ENCODE results near the gene VIPR1.

GRCh38 chr3:42532229-42532628 lies 29.8 kb downstream of the VIPR1 start:
- TF ChIP-seq MAX (IDR thresholded peaks at IDR 0.05; ENCODE audit: low read depth, low read length) = no peak
- TF ChIP-seq, protein P1, sequence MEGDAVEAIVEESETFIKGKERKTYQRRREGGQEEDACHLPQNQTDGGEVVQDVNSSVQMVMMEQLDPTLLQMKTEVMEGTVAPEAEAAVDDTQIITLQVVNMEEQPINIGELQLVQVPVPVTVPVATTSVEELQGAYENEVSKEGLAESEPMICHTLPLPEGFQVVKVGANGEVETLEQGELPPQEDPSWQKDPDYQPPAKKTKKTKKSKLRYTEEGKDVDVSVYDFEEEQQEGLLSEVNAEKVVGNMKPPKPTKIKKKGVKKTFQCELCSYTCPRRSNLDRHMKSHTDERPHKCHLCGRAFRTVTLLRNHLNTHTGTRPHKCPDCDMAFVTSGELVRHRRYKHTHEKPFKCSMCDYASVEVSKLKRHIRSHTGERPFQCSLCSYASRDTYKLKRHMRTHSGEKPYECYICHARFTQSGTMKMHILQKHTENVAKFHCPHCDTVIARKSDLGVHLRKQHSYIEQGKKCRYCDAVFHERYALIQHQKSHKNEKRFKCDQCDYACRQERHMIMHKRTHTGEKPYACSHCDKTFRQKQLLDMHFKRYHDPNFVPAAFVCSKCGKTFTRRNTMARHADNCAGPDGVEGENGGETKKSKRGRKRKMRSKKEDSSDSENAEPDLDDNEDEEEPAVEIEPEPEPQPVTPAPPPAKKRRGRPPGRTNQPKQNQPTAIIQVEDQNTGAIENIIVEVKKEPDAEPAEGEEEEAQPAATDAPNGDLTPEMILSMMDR (IDR thresholded peaks at IDR 0.05; ENCODE audit: low read depth, low read length) = no peak

Data from NB4 (cell line).